ENCODE data around the gene ARAP1. TPM values are rescaled to one million over a fixed set of nuclear protein-coding genes. Genes with fewer than 3 reads are reported as not detected.

Gene ARAP1
- total RNA-seq, 6 experiments from 2014 or later, result 32.9 to 76.7 (median 41.2) TPM

DNA sequence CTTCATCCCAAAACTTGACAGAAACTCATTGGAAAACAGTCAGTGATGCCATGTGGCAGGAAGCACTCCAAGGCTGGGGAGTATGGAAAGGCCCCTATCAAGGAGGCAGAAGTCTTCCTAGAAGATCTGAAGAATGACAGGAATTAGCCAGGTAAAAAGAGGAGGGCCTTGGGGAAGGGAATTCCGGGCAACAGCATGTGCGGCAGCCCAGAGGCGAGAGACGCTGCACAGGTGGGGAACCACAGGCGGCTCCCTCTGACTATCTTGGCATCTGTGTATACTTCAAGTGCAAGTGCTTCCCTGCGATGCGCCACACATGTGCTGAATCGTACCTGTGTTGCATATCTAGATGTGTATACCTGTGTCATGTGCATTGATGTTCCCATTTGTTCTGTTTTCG is 90.7 kb downstream of the ARAP1 start:
- WGBS (ENCODE audit: insufficient coverage, low coverage, low lambda C conversion rate, missing lambda C conversion rate), result 50% methylated on average over 2 of the region's 9 CpGs

DNA sequence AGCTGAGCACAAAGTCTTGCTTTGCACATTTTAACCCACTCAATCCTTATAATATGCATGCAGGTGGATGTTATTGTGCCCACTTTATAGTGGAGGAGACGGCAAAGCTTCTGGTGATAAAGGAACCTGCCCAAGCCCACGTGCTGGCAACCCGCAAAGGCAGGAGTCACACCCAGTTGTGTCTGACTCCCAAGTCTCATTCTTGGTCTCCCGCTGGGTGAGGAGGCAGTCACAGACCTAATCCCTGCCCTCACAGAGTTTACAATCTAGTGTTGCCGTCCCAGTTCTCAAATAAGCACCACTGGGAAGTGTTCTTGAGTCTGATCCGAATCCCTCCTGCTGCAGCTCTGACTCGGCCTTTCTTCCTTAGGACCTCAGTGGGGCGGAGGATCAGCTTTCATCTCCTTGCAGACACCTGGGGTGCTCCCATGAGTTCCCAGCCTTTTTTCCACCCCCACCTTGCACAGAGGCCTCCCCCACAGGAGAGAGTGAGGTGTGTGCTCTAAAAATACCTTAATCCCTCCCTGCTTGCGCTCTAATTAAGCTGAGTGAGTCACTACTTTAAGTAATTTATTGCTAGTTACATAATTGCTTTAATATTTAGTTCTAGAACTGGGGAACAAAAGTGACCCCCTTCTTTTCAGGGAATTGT is 93.1 kb downstream of the ARAP1 start:
- WGBS (ENCODE audit: insufficient coverage, low coverage, low lambda C conversion rate, missing lambda C conversion rate), result 85% methylated on average over 7 of the region's 9 CpGs
- intact Hi-C loops (cut with DNase I), result no loop called here
- Histone ChIP-seq H3K36me3 (no peaks in the 10 kb centered on the region), H3K27ac (no peak overlapping the region), H3K4me3 (no peak overlapping the region), H3K9me3 (no peaks in the 10 kb centered on the region), H3K27me3 (no peaks in the 10 kb centered on the region), H3K4me1 (no peaks in the 10 kb centered on the region)
- DNase-seq (no peak), ATAC-seq (no peak)
- TF ChIP-seq, protein P1, sequence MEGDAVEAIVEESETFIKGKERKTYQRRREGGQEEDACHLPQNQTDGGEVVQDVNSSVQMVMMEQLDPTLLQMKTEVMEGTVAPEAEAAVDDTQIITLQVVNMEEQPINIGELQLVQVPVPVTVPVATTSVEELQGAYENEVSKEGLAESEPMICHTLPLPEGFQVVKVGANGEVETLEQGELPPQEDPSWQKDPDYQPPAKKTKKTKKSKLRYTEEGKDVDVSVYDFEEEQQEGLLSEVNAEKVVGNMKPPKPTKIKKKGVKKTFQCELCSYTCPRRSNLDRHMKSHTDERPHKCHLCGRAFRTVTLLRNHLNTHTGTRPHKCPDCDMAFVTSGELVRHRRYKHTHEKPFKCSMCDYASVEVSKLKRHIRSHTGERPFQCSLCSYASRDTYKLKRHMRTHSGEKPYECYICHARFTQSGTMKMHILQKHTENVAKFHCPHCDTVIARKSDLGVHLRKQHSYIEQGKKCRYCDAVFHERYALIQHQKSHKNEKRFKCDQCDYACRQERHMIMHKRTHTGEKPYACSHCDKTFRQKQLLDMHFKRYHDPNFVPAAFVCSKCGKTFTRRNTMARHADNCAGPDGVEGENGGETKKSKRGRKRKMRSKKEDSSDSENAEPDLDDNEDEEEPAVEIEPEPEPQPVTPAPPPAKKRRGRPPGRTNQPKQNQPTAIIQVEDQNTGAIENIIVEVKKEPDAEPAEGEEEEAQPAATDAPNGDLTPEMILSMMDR (IDR thresholded peaks at IDR 0.05), result no peak
- TF ChIP-seq POLR2A (IDR thresholded peaks at IDR 0.05), result no peak

More for the DNA sequence above, 90.7 kb downstream of the ARAP1 start:
- no peak overlapping the region for H3K4me3 ChIP-seq
- no peaks in the 10 kb centered on the region for H3K36me3 ChIP-seq
- no peaks in the 10 kb centered on the region for H3K9me3 ChIP-seq
- no peaks in the 10 kb centered on the region for H3K4me1 ChIP-seq
- intact Hi-C loops (cut with DNase I), result no loop called here
- H3K27me3 ChIP-seq, result no peaks in the 10 kb centered on the region
- H3K27ac ChIP-seq, result no peak overlapping the region
- DNase-seq, result no peak
- no peak for ATAC-seq
- TF ChIP-seq, protein P1 (IDR thresholded peaks at IDR 0.05), result no peak

DNA sequence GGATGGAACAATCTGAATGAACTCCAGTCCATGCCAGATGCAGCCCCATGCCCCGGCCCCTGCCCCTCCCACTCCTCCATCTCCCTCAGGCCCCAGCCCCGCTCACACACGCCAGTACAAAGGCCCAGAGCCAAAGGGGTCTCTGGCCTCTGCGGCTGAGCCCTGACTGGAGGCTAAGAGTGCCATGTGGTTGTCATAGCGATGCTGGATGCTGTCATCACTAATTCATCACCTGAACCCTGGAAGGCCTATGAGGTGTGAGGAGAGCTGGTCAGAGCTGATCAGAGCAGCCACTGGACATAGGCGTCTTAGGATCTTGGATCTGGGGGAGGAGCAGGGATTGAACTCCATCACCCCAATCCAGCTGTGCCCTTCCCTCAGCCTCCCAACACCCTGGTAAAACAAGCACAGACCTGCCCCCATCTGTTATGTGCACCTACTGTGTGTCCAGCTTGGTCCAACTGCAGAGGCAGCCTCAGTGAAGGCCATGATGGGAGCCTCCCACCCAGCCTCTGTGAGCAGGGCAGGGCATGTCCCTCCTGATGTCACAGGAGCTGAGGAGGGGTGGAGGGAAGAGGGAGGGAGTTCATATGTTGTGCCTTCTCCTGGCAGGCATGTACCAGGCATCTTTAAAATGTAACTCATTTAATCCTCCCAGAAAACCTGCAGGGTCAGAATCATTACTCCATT is 94.7 kb downstream of the ARAP1 start:
- intact Hi-C loops (cut with DNase I), result no loop called here
- H3K4me1 ChIP-seq, result no peaks in the 10 kb centered on the region
- no peaks in the 10 kb centered on the region for H3K9me3 ChIP-seq
- no peak for ATAC-seq
- no peaks in the 10 kb centered on the region for H3K36me3 ChIP-seq
- H3K4me3 ChIP-seq, result no peak overlapping the region
- H3K27ac ChIP-seq, result no peak overlapping the region
- no peaks in the 10 kb centered on the region for H3K27me3 ChIP-seq
- DNase-seq, result no peak
- WGBS (ENCODE audit: insufficient coverage, low coverage, low lambda C conversion rate, missing lambda C conversion rate), result 80% methylated on average over 1 of the region's 6 CpGs
- TF ChIP-seq POLR2A (IDR thresholded peaks at IDR 0.05), result no peak
- TF ChIP-seq, protein P1 (IDR thresholded peaks at IDR 0.05), result no peak

DNA sequence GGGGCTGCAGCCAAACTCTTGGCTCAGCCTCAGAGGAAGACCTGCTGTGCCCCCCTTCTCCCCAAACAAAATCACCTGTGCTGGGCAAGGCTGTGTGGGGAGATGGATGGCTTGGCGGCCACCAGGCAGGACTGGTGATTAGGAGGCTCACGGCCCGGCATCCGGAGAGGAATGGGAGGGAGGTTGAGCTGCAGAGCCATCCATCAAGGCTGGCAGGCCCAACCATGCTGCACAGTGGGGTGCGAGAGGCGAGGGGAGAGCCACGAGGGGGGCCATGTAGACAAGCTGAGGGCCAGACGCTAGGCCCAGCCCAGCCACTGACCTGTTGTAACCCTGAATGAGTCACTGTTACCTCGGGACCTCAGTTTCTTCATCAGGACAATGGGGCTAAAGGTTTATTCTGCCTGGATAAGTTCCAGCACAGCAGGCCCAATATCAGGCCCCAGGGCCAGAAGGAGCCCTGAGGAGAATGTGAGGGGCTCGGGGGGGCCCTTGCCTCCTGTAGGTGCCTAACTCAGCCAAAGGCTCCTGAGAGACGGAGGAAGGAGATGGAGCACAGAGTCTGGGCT is 96.2 kb downstream of the ARAP1 start:
- TF ChIP-seq, protein P1 (IDR thresholded peaks at IDR 0.05), result no peak
- no peak for TF ChIP-seq POLR2A (IDR thresholded peaks at IDR 0.05)
- intact Hi-C loops (cut with DNase I), result no loop called here
- no peaks in the 10 kb centered on the region for H3K9me3 ChIP-seq
- no peaks in the 10 kb centered on the region for H3K36me3 ChIP-seq
- no peak for DNase-seq
- no peak overlapping the region for H3K4me3 ChIP-seq
- 71% methylated on average over 8 of the region's 11 CpGs for WGBS (ENCODE audit: insufficient coverage, low coverage, low lambda C conversion rate, missing lambda C conversion rate)
- ATAC-seq, result no peak
- no peak overlapping the region for H3K27ac ChIP-seq
- H3K27me3 ChIP-seq, result no peaks in the 10 kb centered on the region
- no peaks in the 10 kb centered on the region for H3K4me1 ChIP-seq
